Measurements from ENCODE around the gene KRTAP4-2.

DNA sequence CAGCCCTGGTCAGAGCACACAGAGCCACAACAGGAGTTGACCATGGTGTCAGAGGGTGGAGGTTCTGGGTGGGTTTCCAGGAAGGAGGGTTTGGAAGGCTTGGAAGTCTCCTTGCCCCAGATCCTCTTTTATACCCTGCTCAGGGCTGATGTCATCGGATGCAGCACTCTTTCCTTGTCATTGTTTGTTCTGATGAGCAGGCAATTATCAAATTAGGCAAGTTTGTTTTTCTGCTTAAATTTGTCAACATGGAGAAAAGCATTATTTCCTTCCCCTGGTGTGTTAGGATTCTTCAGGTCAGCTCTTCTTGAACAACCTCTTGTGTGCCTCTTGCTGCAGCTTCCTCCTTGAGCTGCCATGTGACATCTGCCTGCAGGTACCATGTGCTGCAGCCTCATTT is 17.4 kb downstream of the KRTAP4-2 start, which contains the start of gene KRTAP4-4:
- TF ChIP-seq, protein P1, sequence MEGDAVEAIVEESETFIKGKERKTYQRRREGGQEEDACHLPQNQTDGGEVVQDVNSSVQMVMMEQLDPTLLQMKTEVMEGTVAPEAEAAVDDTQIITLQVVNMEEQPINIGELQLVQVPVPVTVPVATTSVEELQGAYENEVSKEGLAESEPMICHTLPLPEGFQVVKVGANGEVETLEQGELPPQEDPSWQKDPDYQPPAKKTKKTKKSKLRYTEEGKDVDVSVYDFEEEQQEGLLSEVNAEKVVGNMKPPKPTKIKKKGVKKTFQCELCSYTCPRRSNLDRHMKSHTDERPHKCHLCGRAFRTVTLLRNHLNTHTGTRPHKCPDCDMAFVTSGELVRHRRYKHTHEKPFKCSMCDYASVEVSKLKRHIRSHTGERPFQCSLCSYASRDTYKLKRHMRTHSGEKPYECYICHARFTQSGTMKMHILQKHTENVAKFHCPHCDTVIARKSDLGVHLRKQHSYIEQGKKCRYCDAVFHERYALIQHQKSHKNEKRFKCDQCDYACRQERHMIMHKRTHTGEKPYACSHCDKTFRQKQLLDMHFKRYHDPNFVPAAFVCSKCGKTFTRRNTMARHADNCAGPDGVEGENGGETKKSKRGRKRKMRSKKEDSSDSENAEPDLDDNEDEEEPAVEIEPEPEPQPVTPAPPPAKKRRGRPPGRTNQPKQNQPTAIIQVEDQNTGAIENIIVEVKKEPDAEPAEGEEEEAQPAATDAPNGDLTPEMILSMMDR (IDR thresholded peaks at IDR 0.05; ENCODE audit: low read length), result no peak
- no peak for TF ChIP-seq EZH2 (IDR thresholded peaks at IDR 0.05; ENCODE audit: borderline replicate concordance, low read length)

Data from OCI-LY1 (cell line).